HepG2 (cell line): ENCODE data around the gene ACER2. TPM values are rescaled to one million over a fixed set of nuclear protein-coding genes. Genes with fewer than 3 reads are reported as not detected.

Experiments used
- ATRX ChIP-seq: sonication (generic); formaldehyde crosslinking; IDR thresholded peaks from 2 replicates; pipeline ENCODE4 v1.4.0; 2020; ENCODE audit warnings: missing genetic modification reagents, borderline replicate concordance
- CREB3 ChIP-seq: sonication (generic); formaldehyde crosslinking; IDR thresholded peaks from 2 replicates; pipeline ENCODE4 v1.5.0; 2020; ENCODE audit warnings: missing genetic modification reagents
- DDIT3 ChIP-seq: sonication (generic); formaldehyde crosslinking; IDR thresholded peaks from 2 replicates; pipeline ENCODE4 v1.4.0; 2020; ENCODE audit warnings: mild to moderate bottlenecking, missing genetic modification reagents
- EP300 ChIP-seq, 3 experiments: sonication (generic) in 1 of 3; formaldehyde crosslinking in 1 of 3; IDR thresholded peaks; 2 replicates each; pipeline versions ENCODE4 v1.5.1 to v1.6.1; 2011 to 2020; ENCODE audit warnings: low read depth in 2 of 3, low read length in 2 of 3, borderline replicate concordance in 1 of 3, improper control_type of control experiment in 1 of 3, mild to moderate bottlenecking in 1 of 3, missing genetic modification reagents in 1 of 3, moderate library complexity in 1 of 3
- FOXP4 ChIP-seq: sonication (generic); formaldehyde crosslinking; IDR thresholded peaks from 2 replicates; pipeline ENCODE4 v1.4.0; 2020; ENCODE audit warnings: missing genetic modification reagents
- GMEB1 ChIP-seq: sonication (generic); formaldehyde crosslinking; IDR thresholded peaks from 2 replicates; pipeline ENCODE4 v1.5.1; 2020; ENCODE audit warnings: missing genetic modification reagents, mild to moderate bottlenecking, borderline replicate concordance
- HNF4A ChIP-seq: sonication (generic); formaldehyde crosslinking; IDR thresholded peaks from 2 replicates; pipeline ENCODE4 v1.4.0; 2020; ENCODE audit warnings: missing genetic modification reagents
- MYNN ChIP-seq: sonication (generic); formaldehyde crosslinking; IDR thresholded peaks from 2 replicates; pipeline ENCODE4 v1.4.0; 2020; ENCODE audit warnings: mild to moderate bottlenecking, low read depth, missing genetic modification reagents
- PCBP1 ChIP-seq: fragments of 200-400 bp; formaldehyde crosslinking; IDR thresholded peaks from 2 replicates; pipeline ENCODE4 v1.6.1; 2017; ENCODE audit warnings: mild to moderate bottlenecking, low read depth, low read length, borderline replicate concordance
- POGK ChIP-seq: sonication (generic); formaldehyde crosslinking; conservative IDR thresholded peaks from 2 replicates; pipeline ENCODE4 v1.8.0; 2022; ENCODE audit warnings: mild to moderate bottlenecking, moderate library complexity, missing genetic modification reagents
- RELA ChIP-seq: sonication (generic); formaldehyde crosslinking; IDR thresholded peaks from 2 replicates; pipeline ENCODE4 v1.4.0; 2020; ENCODE audit warnings: missing genetic modification reagents
- ZBTB38 ChIP-seq: sonication (generic); formaldehyde crosslinking; IDR thresholded peaks from 2 replicates; pipeline ENCODE4 v1.5.1; 2020; ENCODE audit warnings: mild to moderate bottlenecking, missing genetic modification reagents
- ZMYM3 ChIP-seq: sonication (generic); formaldehyde crosslinking; IDR thresholded peaks from 2 replicates; pipeline ENCODE4 v1.5.1; 2020; ENCODE audit warnings: mild to moderate bottlenecking, missing genetic modification reagents
- ZNF180 ChIP-seq: sonication (generic); formaldehyde crosslinking; IDR thresholded peaks from 2 replicates; pipeline ENCODE4 v1.4.0; 2020; ENCODE audit warnings: low read depth, missing genetic modification reagents, borderline replicate concordance
- ZNF280D ChIP-seq: sonication (generic); formaldehyde crosslinking; IDR thresholded peaks from 2 replicates; pipeline ENCODE4 v1.5.1; 2020; ENCODE audit warnings: mild to moderate bottlenecking, missing genetic modification reagents
- ZNF335 ChIP-seq: sonication (generic); formaldehyde crosslinking; IDR thresholded peaks from 2 replicates; pipeline ENCODE4 v1.4.0; 2020; ENCODE audit warnings: missing genetic modification reagents
- ZNF546 ChIP-seq: sonication (generic); formaldehyde crosslinking; conservative IDR thresholded peaks from 2 replicates; pipeline ENCODE4 v1.8.1; 2023; ENCODE audit warnings: mild to moderate bottlenecking, missing genetic modification reagents
- ZNF557 ChIP-seq: sonication (generic); formaldehyde crosslinking; IDR thresholded peaks from 2 replicates; pipeline ENCODE4 v1.4.0; 2020; ENCODE audit warnings: missing genetic modification reagents
- ZNF569 ChIP-seq: sonication (generic); formaldehyde crosslinking; IDR thresholded peaks from 2 replicates; pipeline ENCODE4 v1.5.0; 2020; ENCODE audit warnings: mild to moderate bottlenecking, missing genetic modification reagents, moderate library complexity, borderline replicate concordance
- ZNF780A ChIP-seq: sonication (generic); formaldehyde crosslinking; IDR thresholded peaks from 2 replicates; pipeline ENCODE4 v1.8.0; 2022; ENCODE audit warnings: mild to moderate bottlenecking, missing genetic modification reagents, moderate library complexity
- polyA plus RNA-seq, 8 experiments: library from polyadenylated mRNA; depleted of rRNA in 3 of 8; stranded (reverse) in 7 of 8; unstranded in 1 of 8; fragments of >200 nt; fragmentation: Illumina TruSeq in 4 of 8; extraction: Trizol in 4 of 8; gene quantifications; 2 replicates each; pipeline versions ENCODE4 v1.2.1 to v1.2.3, GENCODE V29; 2011 to 2016; ENCODE audit warnings: low read depth in 4 of 8, missing spikeins in 1 of 8, mixed read lengths in 1 of 8; ENCODE audit not compliant: insufficient read depth in 1 of 8
- total RNA-seq, 5 experiments: library from RNA; depleted of rRNA; stranded (reverse); fragments of >200 nt; fragmentation: Illumina TruSeq; extraction: Trizol; gene quantifications; 2 replicates each; pipeline ENCODE4 v1.2.3, GENCODE V29; 2016; ENCODE audit warnings: low read depth in 1 of 5

Gene ACER2
- total and polyA plus RNA-seq, 2 of the 13 experiments (the other 11 are each of a cell fraction or from before 2014, with no cell fraction given): 1.9 to 3.4 TPM

GRCh38 chr9:19379697-19380046, 29.1 kb upstream of the ACER2 start (continued):
- TF ChIP-seq GMEB1 (no peak), MYNN (CRISPR knock-in tag) (no peak), CREB3 (CRISPR knock-in tag) (no peak), RELA (CRISPR knock-in tag) (no peak), ZNF780A (CRISPR knock-in tag) (no peak), ZMYM3 (CRISPR knock-in tag) (no peak), ZNF557 (CRISPR knock-in tag) (0 out of 2 replicates have a peak, but pooled peaks have one; percentile 6), ZNF569 (CRISPR knock-in tag) (no peak), PCBP1 (no peak), POGK (CRISPR knock-in tag) (no peak), ZNF546 (no peak), ZNF280D (no peak), HNF4A (no peak), ZNF180 (0 out of 2 replicates have a peak, but pooled peaks have one; percentile 10), DDIT3 (no peak), EP300 (IDR thresholded peaks at IDR 0.05; ENCODE audit: low read depth in 2 of 2, low read length in 2 of 2) (no peak), EP300 (CRISPR knock-in tag; IDR thresholded peaks at IDR 0.05; ENCODE audit: borderline replicate concordance) (no peak), FOXP4 (CRISPR knock-in tag) (no peak), ATRX (CRISPR knock-in tag) (no peak), ZBTB38 (CRISPR knock-in tag) (no peak), ZNF335 (CRISPR knock-in tag) (no peak)
